Esophagus (tissue), 2 donors: ENCODE measurements around the gene ZFP28. TPM values are rescaled to one million over a fixed set of nuclear protein-coding genes. Genes with fewer than 3 reads are reported as not detected.
A peak's percentile ranks its signal among the peaks of the same experiment; 100 is the strongest.

Experiments used
- H3K27ac ChIP-seq, 2 donors: one replicate each; pipeline ENCODE4 v1.5.1; 2013; ENCODE audit warnings: low read depth in 2 of 2, mild to moderate bottlenecking in 2 of 2, inconsistent platforms in 1 of 2, low read length in 1 of 2, moderate library complexity in 1 of 2
- H3K27me3 ChIP-seq, 2 donors: one replicate each; pipeline ENCODE4 v1.6.1; 2013; ENCODE audit warnings: low read length in 2 of 2, control low read depth in 1 of 2, mild to moderate bottlenecking in 1 of 2; ENCODE audit not compliant: insufficient read depth in 2 of 2, control insufficient read depth in 1 of 2
- H3K36me3 ChIP-seq, 2 donors: one replicate each; pipeline ENCODE4 v1.6.1; 2013; ENCODE audit warnings: low read length in 1 of 2; ENCODE audit not compliant: control insufficient read depth in 2 of 2, insufficient read depth in 2 of 2
- H3K4me1 ChIP-seq, 2 donors: one replicate each; pipeline ENCODE4 v1.6.1; 2013; ENCODE audit warnings: low read length in 1 of 2; ENCODE audit not compliant: control insufficient read depth in 2 of 2, insufficient read depth in 2 of 2
- H3K4me3 ChIP-seq, 2 donors: one replicate each; pipeline ENCODE4 v1.5.1; 2013; ENCODE audit warnings: low read length in 2 of 2, mild to moderate bottlenecking in 2 of 2, low read depth in 1 of 2, moderate library complexity in 1 of 2
- H3K9me3 ChIP-seq, 2 donors: one replicate each; pipeline ENCODE4 v1.6.1; 2013; ENCODE audit warnings: mild to moderate bottlenecking in 2 of 2, low read depth in 1 of 2, low read length in 1 of 2, moderate library complexity in 1 of 2; ENCODE audit not compliant: control insufficient read depth in 2 of 2, insufficient read depth in 1 of 2
- WGBS, 2 donors: extraction: QIAGEN DNeasy Blood & Tissue Kit; methylation state at CpG; one replicate each; pipeline ENCODE4 v1.1.7; 2013; 5-methylcytosine and 5-hydroxymethylcytosine counted together
- polyA plus RNA-seq, 2 donors: library from polyadenylated mRNA; stranded (reverse); fragments of 200-250 nt; gene quantifications; one replicate each; pipeline ENCODE4 v1.2.3, GENCODE V29; 2013
- donor health status: healthy with polysubstance abuse.
- donor health status: Bipolar disorder and iron deficiency.

ZFP28 gene
- polyA plus RNA-seq, 2 donors, result 1.8 to 2.6 TPM

- no peaks in the 10 kb centered on the region for H3K27me3 ChIP-seq
- WGBS, 2 donors, result 62 to 66% methylated on average over 6 of the region's 6 CpGs
- no peaks in the 10 kb centered on the region for H3K4me1 ChIP-seq
- peaks cover 12 to 15% of the 10 kb centered on the region in 2 donors for H3K36me3 ChIP-seq
- H3K9me3 ChIP-seq, result peaks cover 13 to 21% of the 10 kb centered on the region in 2 donors
- no peak overlapping the region for H3K4me3 ChIP-seq
- H3K27ac ChIP-seq, result no peak overlapping the region
Observed at GRCh38 chr19:56547535-56547934, 8.8 kb downstream of the ZFP28 start.

- Histone ChIP-seq H3K4me3 (no peak overlapping the region), H3K4me1 (no peaks in the 10 kb centered on the region), H3K27ac (no peak overlapping the region), H3K9me3 (peaks cover 17% of the 10 kb centered on the region in 2 donors), H3K36me3 (peaks cover 15 to 16% of the 10 kb centered on the region in 2 donors), H3K27me3 (no peaks in the 10 kb centered on the region)
- WGBS, 2 donors, result 89 to 96% methylated on average over 6 of the region's 6 CpGs
Observed at GRCh38 chr19:56554272-56554869, 15.6 kb downstream of the ZFP28 start.

GRCh38 chr19:56562766-56563165 lies 24.0 kb downstream of the ZFP28 start:
- Histone ChIP-seq H3K9me3 (peaks cover 9 to 16% of the 10 kb centered on the region in 2 donors), H3K27ac (no peak overlapping the region), H3K36me3 (no peaks in the 10 kb centered on the region), H3K4me1 (peaks cover 0 to under 1% of the 10 kb centered on the region in 2 donors), H3K27me3 (no peaks in the 10 kb centered on the region), H3K4me3 (no peak overlapping the region)
- WGBS, 2 donors, result 92 to 94% methylated on average over 2 of the region's 2 CpGs

DNA sequence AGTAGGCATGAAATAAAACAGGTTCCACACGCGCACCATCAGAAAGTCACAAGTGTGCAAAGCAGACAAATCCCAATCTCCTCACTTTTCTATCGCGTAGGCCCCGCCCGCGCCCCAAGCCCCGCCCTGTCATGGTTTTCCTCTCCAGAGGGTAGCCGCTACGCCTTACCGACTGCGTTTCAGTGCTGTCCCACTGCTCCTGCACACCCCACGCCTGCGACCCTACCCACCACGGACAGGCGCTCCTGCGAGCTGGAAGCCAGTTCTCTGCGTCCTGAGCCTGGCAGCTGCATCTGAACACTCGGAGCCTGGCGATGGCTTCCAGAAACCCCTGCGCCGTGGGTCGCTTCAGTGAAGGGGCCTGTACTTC lies 28.1 kb downstream of the ZFP28 start:
- H3K36me3 ChIP-seq, result peaks cover 8 to 10% of the 10 kb centered on the region in 2 donors
- H3K27ac ChIP-seq, result peak overlapping the region; percentile 79 to 83
- H3K9me3 ChIP-seq, result peaks cover 5 to 20% of the 10 kb centered on the region in 2 donors
- peak overlapping the region; percentile 90 to 92 for H3K4me3 ChIP-seq
- no peaks in the 10 kb centered on the region for H3K27me3 ChIP-seq
- peaks cover 0 to 4% of the 10 kb centered on the region in 2 donors for H3K4me1 ChIP-seq
- WGBS, 2 donors, result 1 to 3% methylated on average over 23 of the region's 23 CpGs

DNA sequence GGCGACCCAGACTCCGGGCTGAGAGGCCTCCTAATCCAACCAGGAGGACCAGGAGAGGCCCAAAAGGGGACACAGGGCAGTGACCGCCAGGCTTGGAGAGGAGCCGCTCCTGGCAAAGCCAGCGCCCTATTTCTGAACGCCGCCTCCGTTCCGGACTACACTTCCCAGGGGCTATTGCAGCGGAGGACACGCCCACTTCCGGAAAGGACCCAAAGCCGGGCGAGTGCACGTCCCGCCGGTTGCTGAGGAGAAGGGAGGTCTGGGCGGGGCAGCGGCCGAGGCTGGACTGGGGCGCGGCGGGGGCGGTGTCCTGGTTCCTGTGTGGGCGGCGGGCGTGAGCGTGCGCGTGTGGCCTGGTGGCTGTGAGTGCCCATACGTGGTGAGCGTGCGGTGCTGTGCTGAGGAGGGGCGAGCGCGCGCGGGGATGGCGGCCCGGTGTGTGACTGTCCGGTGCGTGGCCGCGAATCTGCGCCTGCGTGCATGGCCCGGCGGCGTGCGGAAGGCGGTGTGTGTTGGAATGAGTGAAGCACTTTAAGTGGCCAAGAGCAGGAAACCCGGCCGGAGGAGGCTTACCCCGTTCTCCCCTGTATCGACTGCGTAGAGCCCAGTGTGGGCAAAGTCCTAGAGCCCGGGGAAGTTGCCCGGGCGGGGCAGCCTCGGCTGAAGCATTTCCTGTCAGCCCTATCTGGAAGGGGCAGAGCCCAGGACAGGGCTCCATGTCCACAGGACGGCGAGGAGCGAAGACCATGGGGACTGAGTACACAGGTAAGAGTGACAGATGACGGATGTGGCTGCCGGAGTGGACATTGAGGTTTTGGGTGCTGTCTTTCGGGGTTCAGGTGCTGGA lies 28.7 kb downstream of the ZFP28 start, which contains the start of gene ZNF470:
TSS of gene ZNF470 (plus strand) at position 195 of the 847 bp plus-strand sequence. CDS start 2,844 bp downstream, outside the sequence.
- Histone ChIP-seq H3K4me3 (peak within 1 kb of the TSS; percentile 90 to 92), H3K9me3 (peaks cover 2 to 17% of the 10 kb centered on the region in 2 donors), H3K27me3 (no peaks in the 10 kb centered on the region), H3K36me3 (peaks cover 8 to 10% of the 10 kb centered on the region in 2 donors), H3K27ac (peak within 1 kb of the TSS; percentile 79 to 83), H3K4me1 (peaks cover 0 to 4% of the 10 kb centered on the region in 2 donors)
- WGBS, 2 donors, result 4% methylated on average over 61 to 66 of the region's 66 CpGs

DNA sequence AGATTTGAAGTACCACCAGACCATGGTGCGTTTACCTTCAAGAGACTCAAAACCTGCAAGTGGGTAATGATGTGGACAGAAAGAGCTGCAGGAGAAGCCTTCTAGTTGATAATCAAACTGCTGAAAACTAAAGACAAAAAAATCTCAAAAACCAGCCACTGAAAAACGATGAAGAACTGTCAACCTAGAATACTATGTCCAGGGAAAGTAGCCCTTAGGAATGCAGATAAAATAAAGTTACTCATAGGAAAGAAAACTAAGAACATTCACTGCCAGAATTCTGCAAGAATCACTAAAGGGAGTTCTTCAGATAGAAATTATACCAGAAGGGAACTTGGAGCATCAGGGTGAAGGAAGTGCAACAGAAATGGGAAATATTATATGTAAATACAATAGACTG lies 33.8 kb downstream of the ZFP28 start:
- Histone ChIP-seq H3K9me3 (peaks cover 9 to 12% of the 10 kb centered on the region in 2 donors), H3K36me3 (peaks cover 8 to 18% of the 10 kb centered on the region in 2 donors)

GRCh38 chr19:56573914-56574313 lies 35.2 kb downstream of the ZFP28 start:
- Histone ChIP-seq H3K4me3 (no peak overlapping the region), H3K27ac (no peak overlapping the region), H3K4me1 (no peaks in the 10 kb centered on the region), H3K9me3 (peaks cover 9 to 19% of the 10 kb centered on the region in 2 donors), H3K27me3 (no peaks in the 10 kb centered on the region), H3K36me3 (peaks cover 8 to 18% of the 10 kb centered on the region in 2 donors)
- 97 to 98% methylated on average over 3 of the region's 3 CpGs for WGBS, 2 donors

More for the DNA sequence above, 33.8 kb downstream of the ZFP28 start:
- H3K4me1 ChIP-seq, result peaks cover 0 to 4% of the 10 kb centered on the region in 2 donors
- H3K4me3 ChIP-seq, result no peak overlapping the region
- no peak overlapping the region for H3K27ac ChIP-seq
- H3K27me3 ChIP-seq, result no peaks in the 10 kb centered on the region
- WGBS, 2 donors, result 45 to 57% methylated on average over 2 of the region's 2 CpGs

DNA sequence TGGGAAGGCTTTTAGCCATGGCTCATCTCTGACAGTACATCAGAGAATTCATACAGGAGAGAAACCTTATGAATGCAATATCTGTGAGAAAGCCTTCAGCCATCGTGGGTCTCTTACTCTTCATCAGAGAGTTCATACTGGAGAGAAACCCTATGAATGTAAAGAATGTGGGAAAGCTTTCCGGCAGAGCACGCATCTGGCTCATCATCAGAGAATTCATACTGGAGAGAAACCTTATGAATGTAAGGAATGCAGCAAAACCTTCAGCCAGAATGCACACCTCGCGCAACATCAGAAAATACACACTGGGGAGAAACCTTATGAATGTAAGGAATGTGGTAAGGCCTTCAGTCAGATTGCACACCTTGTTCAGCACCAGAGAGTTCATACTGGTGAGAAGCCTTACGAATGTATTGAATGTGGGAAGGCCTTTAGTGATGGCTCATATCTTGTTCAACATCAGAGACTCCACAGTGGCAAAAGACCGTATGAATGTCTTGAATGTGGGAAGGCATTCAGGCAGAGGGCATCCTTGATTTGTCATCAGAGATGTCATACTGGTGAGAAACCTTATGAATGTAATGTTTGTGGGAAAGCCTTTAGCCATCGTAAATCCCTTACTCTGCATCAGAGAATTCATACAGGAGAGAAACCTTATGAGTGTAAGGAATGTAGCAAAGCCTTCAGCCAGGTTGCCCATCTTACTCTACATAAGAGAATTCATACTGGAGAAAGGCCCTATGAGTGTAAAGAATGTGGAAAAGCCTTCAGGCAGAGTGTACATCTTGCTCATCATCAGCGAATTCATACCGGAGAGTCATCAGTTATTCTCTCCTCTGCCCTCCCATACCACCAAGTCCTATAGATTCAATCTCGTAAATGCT lies 39.2 kb downstream of the ZFP28 start:
- no peaks in the 10 kb centered on the region for H3K4me1 ChIP-seq
- H3K27ac ChIP-seq, result no peak overlapping the region
- no peaks in the 10 kb centered on the region for H3K27me3 ChIP-seq
- WGBS, 2 donors, result 95 to 98% methylated on average over 11 of the region's 11 CpGs
- H3K4me3 ChIP-seq, result no peak overlapping the region
- peaks cover 0 to 8% of the 10 kb centered on the region in 2 donors for H3K36me3 ChIP-seq
- H3K9me3 ChIP-seq, result peaks cover 8 to 20% of the 10 kb centered on the region in 2 donors

- no peaks in the 10 kb centered on the region for H3K36me3 ChIP-seq
- 54 to 62% methylated on average over 4 of the region's 4 CpGs for WGBS, 2 donors
- H3K9me3 ChIP-seq, result peaks cover 7 to 12% of the 10 kb centered on the region in 2 donors
- peaks cover 6 to 11% of the 10 kb centered on the region in 2 donors for H3K4me1 ChIP-seq
- H3K27me3 ChIP-seq, result no peaks in the 10 kb centered on the region
- H3K27ac ChIP-seq, result no peak overlapping the region
- no peak overlapping the region for H3K4me3 ChIP-seq
Observed at GRCh38 chr19:56594446-56594782, 55.7 kb downstream of the ZFP28 start.
